Osteocyte (in vitro differentiated cells): ENCODE data around the gene BACE1-AS. TPM values are rescaled to one million over a fixed set of nuclear protein-coding genes. Genes with fewer than 3 reads are reported as not detected.

Source experiments
- DNase-seq: peaks from one replicate; pipeline ENCODE4 v3.0.0; 2021; ENCODE audit warnings: mixed read lengths; ENCODE audit not compliant: unreplicated experiment; ENCODE audit errors: extremely low spot score
- H3K27ac Mint-ChIP-seq: one replicate; pipeline ENCODE4 v1.8.0; 2021; ENCODE audit warnings: mild to moderate bottlenecking, mixed read lengths; ENCODE audit not compliant: unreplicated experiment
- H3K27me3 Mint-ChIP-seq: one replicate; pipeline ENCODE4 v1.8.0; 2021; ENCODE audit warnings: mixed read lengths; ENCODE audit not compliant: unreplicated experiment
- H3K36me3 Mint-ChIP-seq: one replicate; pipeline ENCODE4 v1.8.0; 2021; ENCODE audit warnings: mixed read lengths; ENCODE audit not compliant: unreplicated experiment
- H3K4me1 Mint-ChIP-seq: one replicate; pipeline ENCODE4 v1.8.0; 2021; ENCODE audit warnings: mixed read lengths; ENCODE audit not compliant: unreplicated experiment
- H3K4me3 Mint-ChIP-seq: one replicate; pipeline ENCODE4 v1.8.0; 2021; ENCODE audit warnings: mild to moderate bottlenecking, moderate library complexity, mixed read lengths; ENCODE audit not compliant: unreplicated experiment
- H3K9me3 Mint-ChIP-seq: one replicate; pipeline ENCODE4 v1.8.0; 2021; ENCODE audit warnings: mixed read lengths; ENCODE audit not compliant: unreplicated experiment
- total RNA-seq: library from RNA; stranded (reverse); gene quantifications from 2 replicates; pipeline ENCODE4 v1.2.1, GENCODE V29; 2021
- TF ChIP-seq, protein P1 (sequence below): fragments of 200-600 bp; sonication (generic); IDR thresholded peaks from 2 replicates; pipeline ENCODE4 v1.5.0; 2021; ENCODE audit warnings: antibody characterized with exemption, mild to moderate bottlenecking, moderate library complexity

The BACE1-AS gene
- total RNA-seq, 1 donor from 2014 or later = 10.9 TPM

- Mint-ChIP-seq H3K27me3 (no peaks in the 10 kb centered on the region), H3K9me3 (no peaks in the 10 kb centered on the region), H3K27ac (no peak overlapping the region), H3K4me3 (no peak overlapping the region), H3K4me1 (peaks cover 26% of the 10 kb centered on the region), H3K36me3 (peaks cover 40% of the 10 kb centered on the region)
- TF ChIP-seq, protein P1, sequence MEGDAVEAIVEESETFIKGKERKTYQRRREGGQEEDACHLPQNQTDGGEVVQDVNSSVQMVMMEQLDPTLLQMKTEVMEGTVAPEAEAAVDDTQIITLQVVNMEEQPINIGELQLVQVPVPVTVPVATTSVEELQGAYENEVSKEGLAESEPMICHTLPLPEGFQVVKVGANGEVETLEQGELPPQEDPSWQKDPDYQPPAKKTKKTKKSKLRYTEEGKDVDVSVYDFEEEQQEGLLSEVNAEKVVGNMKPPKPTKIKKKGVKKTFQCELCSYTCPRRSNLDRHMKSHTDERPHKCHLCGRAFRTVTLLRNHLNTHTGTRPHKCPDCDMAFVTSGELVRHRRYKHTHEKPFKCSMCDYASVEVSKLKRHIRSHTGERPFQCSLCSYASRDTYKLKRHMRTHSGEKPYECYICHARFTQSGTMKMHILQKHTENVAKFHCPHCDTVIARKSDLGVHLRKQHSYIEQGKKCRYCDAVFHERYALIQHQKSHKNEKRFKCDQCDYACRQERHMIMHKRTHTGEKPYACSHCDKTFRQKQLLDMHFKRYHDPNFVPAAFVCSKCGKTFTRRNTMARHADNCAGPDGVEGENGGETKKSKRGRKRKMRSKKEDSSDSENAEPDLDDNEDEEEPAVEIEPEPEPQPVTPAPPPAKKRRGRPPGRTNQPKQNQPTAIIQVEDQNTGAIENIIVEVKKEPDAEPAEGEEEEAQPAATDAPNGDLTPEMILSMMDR = no peak
- DNase-seq = no peak
These were observed 11.3 kb upstream of the BACE1-AS start for GRCh38 chr11:117279711-117280376.

DNA sequence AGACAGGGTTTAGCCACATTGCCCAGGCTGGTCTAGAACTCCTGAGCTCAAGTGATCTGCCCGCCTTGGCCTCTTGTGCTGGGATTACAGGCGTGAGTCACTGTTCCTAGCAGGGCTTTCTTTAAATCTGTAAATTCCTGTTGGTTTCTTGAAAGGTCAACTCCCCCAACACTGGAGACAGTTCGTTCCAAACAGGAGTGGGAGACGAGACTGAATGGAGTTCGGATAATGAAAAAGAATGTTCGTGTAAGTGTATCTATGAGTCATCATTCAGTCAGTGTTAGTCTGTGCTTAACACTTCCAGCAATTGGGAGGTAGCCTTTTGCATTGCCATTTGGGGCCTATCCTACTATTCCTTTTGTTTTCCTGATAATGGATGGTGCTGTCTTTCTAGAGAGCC, 10.0 kb upstream of the BACE1-AS start:
- Mint-ChIP-seq H3K36me3 (peaks cover 39% of the 10 kb centered on the region), H3K27me3 (no peaks in the 10 kb centered on the region), H3K4me3 (no peak overlapping the region), H3K9me3 (no peaks in the 10 kb centered on the region), H3K27ac (peak overlapping the region; percentile 79), H3K4me1 (peaks cover 26% of the 10 kb centered on the region)
- TF ChIP-seq, protein P1 = no peak
- no peak for DNase-seq

DNA sequence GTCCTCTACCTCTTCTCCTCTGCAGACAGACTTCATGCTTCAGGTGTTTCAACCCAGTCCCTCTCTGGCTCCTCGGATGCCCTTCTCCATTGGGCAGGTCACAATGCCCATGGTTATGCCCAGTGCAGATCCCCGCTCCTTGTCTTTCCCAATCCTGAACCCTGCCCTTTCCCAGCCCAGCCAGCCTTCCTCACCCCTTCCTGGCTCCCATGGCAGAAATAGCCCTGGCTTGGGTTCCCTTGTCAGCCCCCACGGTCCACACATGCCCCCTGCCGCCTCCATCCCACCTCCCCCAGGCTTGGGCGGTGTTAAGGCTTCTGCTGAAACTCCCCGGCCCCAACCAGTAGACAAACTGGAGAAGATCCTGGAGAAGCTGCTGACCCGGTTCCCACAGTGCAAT, 9.3 kb upstream of the BACE1-AS start:
- Mint-ChIP-seq H3K27ac (peak overlapping the region; percentile 79), H3K4me1 (peaks cover 26% of the 10 kb centered on the region), H3K27me3 (no peaks in the 10 kb centered on the region), H3K36me3 (peaks cover 46% of the 10 kb centered on the region), H3K4me3 (no peak overlapping the region), H3K9me3 (no peaks in the 10 kb centered on the region)
- TF ChIP-seq, protein P1 = no peak
- DNase-seq = no peak

- H3K4me3 Mint-ChIP-seq = no peak overlapping the region
- H3K27ac Mint-ChIP-seq = no peak overlapping the region
- H3K36me3 Mint-ChIP-seq = peaks cover 55% of the 10 kb centered on the region
- H3K27me3 Mint-ChIP-seq = no peaks in the 10 kb centered on the region
- peaks cover 26% of the 10 kb centered on the region for H3K4me1 Mint-ChIP-seq
- TF ChIP-seq, protein P1 = no peak
- no peaks in the 10 kb centered on the region for H3K9me3 Mint-ChIP-seq
- DNase-seq = no peak
These were observed 8.2 kb upstream of the BACE1-AS start for GRCh38 chr11:117282956-117283355.

- Mint-ChIP-seq H3K36me3 (peaks cover 66% of the 10 kb centered on the region), H3K4me3 (no peak overlapping the region), H3K4me1 (peaks cover 26% of the 10 kb centered on the region), H3K9me3 (no peaks in the 10 kb centered on the region), H3K27ac (no peak overlapping the region), H3K27me3 (no peaks in the 10 kb centered on the region)
- DNase-seq = no peak
- TF ChIP-seq, protein P1 = no peak
These were observed 7.1 kb upstream of the BACE1-AS start for GRCh38 chr11:117284053-117284452.
